WERI-Rb-1 (cell line): ENCODE measurements around the gene SIAH3.
A peak's percentile ranks its signal among the peaks of the same experiment; 100 is the strongest.

Experiments
- DNase-seq: peaks from one replicate; pipeline ENCODE4 v3.0.0-alpha.2; 2020
- H3K27ac ChIP-seq: fragments of 250-450 bp; sonication (Bioruptor Pico); 2 replicates; pipeline ENCODE4 v1.5.1; 2020; ENCODE audit warnings: mild to moderate bottlenecking, moderate library complexity
- H3K27me3 ChIP-seq: fragments of 250-450 bp; sonication (Bioruptor Pico); 2 replicates; pipeline ENCODE4 v1.5.1; 2021; ENCODE audit warnings: mild to moderate bottlenecking, low read depth, moderate library complexity; ENCODE audit not compliant: insufficient read depth, severe bottlenecking
- H3K36me3 ChIP-seq: fragments of 250-450 bp; sonication (Bioruptor Pico); 2 replicates; pipeline ENCODE4 v1.5.1; 2020; ENCODE audit warnings: mild to moderate bottlenecking, moderate library complexity
- H3K4me3 ChIP-seq: 2 replicates; pipeline ENCODE4 v1.5.1; 2011; ENCODE audit warnings: low read depth, mild to moderate bottlenecking, control low read depth, low read length
- H3K9me3 ChIP-seq: fragments of 250-450 bp; sonication (Bioruptor Pico); 2 replicates; pipeline ENCODE4 v1.5.1; 2021; ENCODE audit warnings: mild to moderate bottlenecking, moderate library complexity; ENCODE audit not compliant: severe bottlenecking
- TF ChIP-seq, protein P1 (sequence below): IDR thresholded peaks from 2 replicates; pipeline ENCODE4 v1.5.1; 2011; ENCODE audit warnings: low read depth, mild to moderate bottlenecking, control low read depth, inconsistent platforms, low read length

SIAH3 gene

DNA sequence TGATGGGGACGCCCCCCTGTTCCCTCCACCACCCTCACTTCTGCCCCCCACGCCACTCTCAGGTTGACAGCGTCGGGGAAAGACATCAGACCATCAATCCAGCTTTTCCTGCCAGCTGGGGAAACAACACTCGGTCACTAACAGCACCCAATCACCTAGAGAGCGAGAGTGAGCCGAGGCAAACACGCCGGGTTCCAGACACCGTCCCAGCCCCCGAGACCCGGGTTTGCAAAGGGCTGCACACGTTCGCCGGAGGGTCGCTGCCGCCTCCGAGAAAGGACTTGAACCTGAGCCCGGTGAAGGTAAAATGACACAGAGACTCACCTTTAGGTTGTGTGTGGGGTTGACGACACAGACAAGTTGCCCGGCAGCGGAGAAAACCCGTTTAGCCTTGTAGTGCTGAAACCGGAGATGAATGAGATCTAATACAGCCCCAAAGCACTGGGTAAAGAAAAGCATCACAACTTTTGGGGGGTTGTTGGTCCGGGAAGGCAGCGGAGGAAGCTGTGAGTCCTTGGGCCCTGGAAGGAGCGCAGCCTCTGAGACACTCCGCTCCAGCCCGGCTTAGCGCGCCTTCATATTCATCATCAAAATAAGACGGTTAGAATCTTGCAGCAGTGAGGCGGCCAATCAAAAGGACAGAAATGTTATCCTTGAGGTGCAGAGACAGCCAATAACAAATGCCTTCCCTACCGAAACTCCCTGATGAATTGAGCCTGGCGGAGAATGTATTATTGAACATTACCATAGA is at the start of gene SIAH3:
SIAH3 (minus strand) TSS at position 583 of the 751 bp plus-strand sequence; CDS start at position 459, 124 bp downstream.
- Histone ChIP-seq H3K9me3 (peaks cover 5% of the 10 kb centered on the region), H3K27ac (no peak within 1 kb of the TSS), H3K36me3 (no peaks in the 10 kb centered on the region), H3K27me3 (no peaks in the 10 kb centered on the region), H3K4me3 (peak within 1 kb of the TSS; percentile 63)
- DNase-seq: peak; percentile 53
- TF ChIP-seq, protein P1, sequence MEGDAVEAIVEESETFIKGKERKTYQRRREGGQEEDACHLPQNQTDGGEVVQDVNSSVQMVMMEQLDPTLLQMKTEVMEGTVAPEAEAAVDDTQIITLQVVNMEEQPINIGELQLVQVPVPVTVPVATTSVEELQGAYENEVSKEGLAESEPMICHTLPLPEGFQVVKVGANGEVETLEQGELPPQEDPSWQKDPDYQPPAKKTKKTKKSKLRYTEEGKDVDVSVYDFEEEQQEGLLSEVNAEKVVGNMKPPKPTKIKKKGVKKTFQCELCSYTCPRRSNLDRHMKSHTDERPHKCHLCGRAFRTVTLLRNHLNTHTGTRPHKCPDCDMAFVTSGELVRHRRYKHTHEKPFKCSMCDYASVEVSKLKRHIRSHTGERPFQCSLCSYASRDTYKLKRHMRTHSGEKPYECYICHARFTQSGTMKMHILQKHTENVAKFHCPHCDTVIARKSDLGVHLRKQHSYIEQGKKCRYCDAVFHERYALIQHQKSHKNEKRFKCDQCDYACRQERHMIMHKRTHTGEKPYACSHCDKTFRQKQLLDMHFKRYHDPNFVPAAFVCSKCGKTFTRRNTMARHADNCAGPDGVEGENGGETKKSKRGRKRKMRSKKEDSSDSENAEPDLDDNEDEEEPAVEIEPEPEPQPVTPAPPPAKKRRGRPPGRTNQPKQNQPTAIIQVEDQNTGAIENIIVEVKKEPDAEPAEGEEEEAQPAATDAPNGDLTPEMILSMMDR: no peak

- Histone ChIP-seq H3K9me3 (no peaks in the 10 kb centered on the region), H3K27ac (no peak overlapping the region), H3K36me3 (no peaks in the 10 kb centered on the region), H3K4me3 (no peak overlapping the region), H3K27me3 (no peaks in the 10 kb centered on the region)
- TF ChIP-seq, protein P1: no peak
- no peak for DNase-seq
Measured at GRCh38 chr13:45899406-45899805, 47.9 kb upstream of the SIAH3 start.

DNA sequence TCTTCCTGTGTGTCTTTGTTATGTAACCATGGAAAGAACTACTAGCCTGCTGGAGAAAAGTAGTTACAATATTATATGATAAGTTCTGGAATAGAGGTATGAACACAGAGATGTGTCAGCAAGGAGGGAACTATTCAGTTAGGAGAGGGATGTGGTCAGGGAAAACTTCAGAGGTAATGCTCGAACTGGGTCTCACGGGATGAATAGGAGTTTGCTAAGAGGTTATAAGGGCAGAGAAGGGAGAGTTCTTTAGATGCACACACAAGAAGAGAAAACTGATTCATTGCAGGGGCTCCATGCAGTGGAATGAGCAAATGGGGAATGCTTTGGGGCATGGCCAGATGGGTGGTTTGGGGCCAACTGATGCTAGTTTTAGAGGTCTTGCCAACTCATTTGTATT is 46.0 kb upstream of the SIAH3 start:
- no peaks in the 10 kb centered on the region for H3K27me3 ChIP-seq
- H3K9me3 ChIP-seq: no peaks in the 10 kb centered on the region
- no peak overlapping the region for H3K4me3 ChIP-seq
- no peaks in the 10 kb centered on the region for H3K36me3 ChIP-seq
- TF ChIP-seq, protein P1: no peak
- DNase-seq: no peak
- H3K27ac ChIP-seq: no peak overlapping the region

DNA sequence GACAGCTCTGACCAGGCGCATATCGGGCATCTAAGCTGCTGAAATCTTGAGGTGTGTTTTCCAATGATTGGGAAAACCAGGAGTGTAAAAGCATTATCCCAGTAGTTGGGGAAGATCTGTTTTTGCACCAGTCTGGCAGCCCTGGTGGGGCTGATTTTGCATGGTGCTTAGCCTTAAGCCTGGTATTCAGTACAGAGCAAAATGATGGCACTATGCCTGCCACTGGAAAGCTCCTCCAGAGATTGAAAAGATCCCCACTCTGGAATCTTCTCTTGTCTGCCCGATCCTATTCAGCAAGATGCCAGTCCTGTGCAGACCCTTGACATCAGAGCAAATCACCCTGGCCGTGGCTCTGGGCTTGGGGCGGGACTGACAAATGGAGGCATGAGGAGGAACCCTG is 44.7 kb upstream of the SIAH3 start:
- no peak overlapping the region for H3K27ac ChIP-seq
- no peak for DNase-seq
- no peaks in the 10 kb centered on the region for H3K9me3 ChIP-seq
- no peaks in the 10 kb centered on the region for H3K36me3 ChIP-seq
- no peaks in the 10 kb centered on the region for H3K27me3 ChIP-seq
- no peak overlapping the region for H3K4me3 ChIP-seq
- TF ChIP-seq, protein P1: no peak

GRCh38 chr13:45895881-45896280 is 44.3 kb upstream of the SIAH3 start:
- no peak for DNase-seq
- Histone ChIP-seq H3K4me3 (no peak overlapping the region), H3K27ac (no peak overlapping the region), H3K9me3 (no peaks in the 10 kb centered on the region), H3K36me3 (no peaks in the 10 kb centered on the region), H3K27me3 (no peaks in the 10 kb centered on the region)
- TF ChIP-seq, protein P1: no peak

GRCh38 chr13:45892513-45892912 is 41.0 kb upstream of the SIAH3 start:
- H3K27ac ChIP-seq: no peak overlapping the region
- DNase-seq: no peak
- TF ChIP-seq, protein P1: no peak
- no peaks in the 10 kb centered on the region for H3K36me3 ChIP-seq
- H3K27me3 ChIP-seq: no peaks in the 10 kb centered on the region
- H3K9me3 ChIP-seq: no peaks in the 10 kb centered on the region
- no peak overlapping the region for H3K4me3 ChIP-seq
